Keratinocyte (primary cell): Measurements from ENCODE around the gene MBTPS1. TPM values are rescaled to one million over a fixed set of nuclear protein-coding genes. Genes with fewer than 3 reads are reported as not detected.

ENCODE experiments used
- DNase-seq: peaks from one replicate; pipeline ENCODE4 v3.0.0-alpha.2; 2011; ENCODE audit warnings: low read depth, missing footprints, low spot score
- FAIRE-seq: peaks from 2 replicates; lab custom pipeline; 2011; peaks lifted over from hg19 to GRCh38; lab: Jason Lieb, UNC
- H2AFZ ChIP-seq: 2 replicates; pipeline ENCODE4 v1.6.0; 2012; ENCODE audit warnings: low read length, control low read depth, inconsistent platforms; ENCODE audit not compliant: control insufficient read depth
- H3K27ac ChIP-seq: 2 replicates; pipeline ENCODE4 v1.5.1; 2011; ENCODE audit warnings: low read length; ENCODE audit not compliant: control insufficient read depth, insufficient read depth
- H3K27me3 ChIP-seq: 3 replicates; pipeline ENCODE4 v1.6.0; 2011; ENCODE audit warnings: low read length; ENCODE audit not compliant: control insufficient read depth, insufficient read depth; ENCODE audit errors: extremely low read depth
- H3K36me3 ChIP-seq, 2 experiments: 2 replicates in 1 of 2; 3 replicates in 1 of 2; pipeline ENCODE4 v1.5.1; 2011; ENCODE audit warnings: low read length in 2 of 2, mild to moderate bottlenecking in 1 of 2; ENCODE audit not compliant: control insufficient read depth in 2 of 2, insufficient read depth in 2 of 2; ENCODE audit errors: extremely low read depth in 1 of 2
- H3K4me1 ChIP-seq: 3 replicates; pipeline ENCODE4 v1.5.1; 2011; ENCODE audit warnings: low read length; ENCODE audit not compliant: control insufficient read depth, insufficient read depth; ENCODE audit errors: extremely low read depth
- H3K4me2 ChIP-seq: 3 replicates; pipeline ENCODE4 v1.6.0; 2011; ENCODE audit warnings: low read depth, low read length; ENCODE audit not compliant: control insufficient read depth, insufficient read depth; ENCODE audit errors: extremely low read depth
- H3K4me3 ChIP-seq, 3 experiments: fragments of 200-600 bp in 1 of 3; sonication (generic) in 1 of 3; 2 replicates in 2 of 3; 3 replicates in 1 of 3; pipeline ENCODE4 v1.5.1; 2011 to 2016; ENCODE audit warnings: low read length in 3 of 3, mild to moderate bottlenecking in 3 of 3, control low read depth in 2 of 3, inconsistent platforms in 1 of 3, low read depth in 1 of 3, mixed read lengths in 1 of 3, mixed run types in 1 of 3, moderate library complexity in 1 of 3; ENCODE audit not compliant: control insufficient read depth in 2 of 3, insufficient read depth in 2 of 3; ENCODE audit errors: extremely low read depth in 1 of 3
- H3K79me2 ChIP-seq: 2 replicates; pipeline ENCODE4 v1.6.0; 2012; ENCODE audit warnings: low read length; ENCODE audit not compliant: control insufficient read depth, insufficient read depth
- H3K9ac ChIP-seq: 3 replicates; pipeline ENCODE4 v1.6.0; 2011; ENCODE audit warnings: low read length; ENCODE audit not compliant: control insufficient read depth, insufficient read depth; ENCODE audit errors: extremely low read depth
- H3K9me1 ChIP-seq: 3 replicates; pipeline ENCODE4 v1.6.0; 2011; ENCODE audit warnings: low read length; ENCODE audit not compliant: control insufficient read depth, insufficient read depth; ENCODE audit errors: extremely low read depth
- H3K9me3 ChIP-seq: 2 replicates; pipeline ENCODE4 v1.5.1; 2012; ENCODE audit warnings: low read depth, low read length; ENCODE audit not compliant: control insufficient read depth
- H4K20me1 ChIP-seq: 3 replicates; pipeline ENCODE4 v1.6.0; 2011; ENCODE audit warnings: low read length; ENCODE audit not compliant: control insufficient read depth, insufficient read depth; ENCODE audit errors: extremely low read depth
- CTCF ChIP-seq, 3 experiments: IDR thresholded peaks in 1 of 3; conservative IDR thresholded peaks in 1 of 3; optimal IDR thresholded peaks in 1 of 3; 2 replicates in 2 of 3; 3 replicates in 1 of 3; pipeline versions ENCODE3 to v1.5.1; 2011; ENCODE audit warnings: low read length in 3 of 3, mild to moderate bottlenecking in 3 of 3, moderate library complexity in 2 of 3, control low read depth in 1 of 3, inconsistent platforms in 1 of 3; ENCODE audit not compliant: insufficient read depth in 2 of 3; ENCODE audit errors: extremely low read depth in 1 of 3
- EZH2 ChIP-seq: IDR thresholded peaks from one replicate; pipeline ENCODE4 v1.6.1; 2012; ENCODE audit warnings: inconsistent platforms, mild to moderate bottlenecking, low read length, moderate library complexity
- dilution Hi-C: fragments of 300-500 bp; cut with MboI; formaldehyde crosslinking; loops from one replicate; pipeline ENCODE4 v1.7.0; 2020; ENCODE audit warnings: low sequenced_read_pairs; ENCODE audit not compliant: extremely low pct_ligation_motif_present
- polyA plus RNA-seq, 5 experiments: library from polyadenylated mRNA; depleted of rRNA in 3 of 5; stranded (reverse) in 3 of 5; stranded (forward) in 1 of 5; unstranded in 1 of 5; fragments of >200 nt; gene quantifications; 1 replicate in 1 of 5; 2 replicates in 3 of 5; 3 replicates in 1 of 5; pipeline versions ENCODE4 v1.2.1 to v1.2.3, GENCODE V29; 2011 to 2012; ENCODE audit warnings: missing spikeins in 2 of 5, low read depth in 1 of 5, low replicate concordance in 1 of 5

Gene MBTPS1
- polyA plus RNA-seq, 1 donor (not counting 4 experiments of a cell fraction or from before 2014, with no cell fraction given), result 56.0 TPM

GRCh38 chr16:84138500-84138823 is 21.7 kb upstream of the MBTPS1 start:
- no peak for TF ChIP-seq EZH2
- TF ChIP-seq CTCF (optimal IDR thresholded peaks at IDR 0.05 in 1 of 3, IDR thresholded peaks at IDR 0.05 in 1 of 3, conservative IDR thresholded peaks at IDR 0.05 in 1 of 3; ENCODE audit: extremely low read depth in 1 of 3, insufficient read depth in 2 of 3, low read length in 3 of 3), result no peak
- Histone ChIP-seq H3K4me2 (no peak overlapping the region), H3K9me3 (no peaks in the 10 kb centered on the region), H3K79me2 (no peaks in the 10 kb centered on the region), H3K27ac (no peak overlapping the region), H4K20me1 (no peaks in the 10 kb centered on the region), H3K27me3 (no peaks in the 10 kb centered on the region), H3K4me3 (no peak overlapping the region), H3K9me1 (no peaks in the 10 kb centered on the region), H3K36me3 (no peaks in the 10 kb centered on the region), H2AFZ (no peak overlapping the region), H3K4me1 (no peaks in the 10 kb centered on the region), H3K9ac (no peak overlapping the region)
- FAIRE-seq, result no peak
- dilution Hi-C loops, result no loop called here
- DNase-seq, result no peak

GRCh38 chr16:84137769-84138357 is 21.1 kb upstream of the MBTPS1 start:
- Histone ChIP-seq H3K4me3 (no peak overlapping the region), H3K27ac (no peak overlapping the region), H3K27me3 (no peaks in the 10 kb centered on the region), H3K36me3 (no peaks in the 10 kb centered on the region), H3K4me2 (no peak overlapping the region), H4K20me1 (no peaks in the 10 kb centered on the region), H3K9me3 (no peaks in the 10 kb centered on the region), H3K79me2 (no peaks in the 10 kb centered on the region), H2AFZ (no peak overlapping the region), H3K9ac (no peak overlapping the region), H3K9me1 (no peaks in the 10 kb centered on the region), H3K4me1 (no peaks in the 10 kb centered on the region)
- DNase-seq, result no peak
- no peak for FAIRE-seq
- TF ChIP-seq CTCF (optimal IDR thresholded peaks at IDR 0.05 in 1 of 3, IDR thresholded peaks at IDR 0.05 in 1 of 3, conservative IDR thresholded peaks at IDR 0.05 in 1 of 3; ENCODE audit: extremely low read depth in 1 of 3, insufficient read depth in 2 of 3, low read length in 3 of 3), result no peak
- no peak for TF ChIP-seq EZH2
- dilution Hi-C loops, result no loop called here
